AG10803 (cell line): ENCODE data around the gene PSG7.
A peak's percentile ranks its signal among the peaks of the same experiment; 100 is the strongest.
"Not testable (repeated sequence)": the region's sequence is repeated elsewhere in the genome, so short reads cannot be mapped to it uniquely, and the experiment has no call there.

Experiments
- DNase-seq: peaks from one replicate; pipeline ENCODE4 v3.0.0; 2010; ENCODE audit warnings: low read depth
- H3K4me3 ChIP-seq: 2 replicates; pipeline ENCODE4 v1.5.1; 2011; ENCODE audit warnings: mild to moderate bottlenecking, low read length, control low read depth
- CTCF ChIP-seq: conservative IDR thresholded peaks from 2 replicates; pipeline ENCODE4 v1.5.1; 2011; ENCODE audit warnings: mild to moderate bottlenecking, low read length, control low read depth, inconsistent platforms

Gene PSG7

GRCh38 chr19:42937107-42937506, at the start of gene PSG7:
Gene PSG7 (minus strand): TSS chr19:42937207. CDS start chr19:42937076, 131 bp downstream.
- H3K4me3 ChIP-seq, DNase-seq: not testable (repeated sequence)

- no peak for TF ChIP-seq CTCF
- no peak overlapping the region for H3K4me3 ChIP-seq
- peak; percentile 27 for DNase-seq
Observed at GRCh38 chr19:42985588-42985987, 48.6 kb upstream of the PSG7 start.

GRCh38 chr19:42982111-42982510, 45.1 kb upstream of the PSG7 start:
- not testable (repeated sequence) for H3K4me3 ChIP-seq, DNase-seq

GRCh38 chr19:42971451-42971850, 34.4 kb upstream of the PSG7 start:
- H3K4me3 ChIP-seq, DNase-seq: not testable (repeated sequence)

GRCh38 chr19:42965176-42965575, 28.2 kb upstream of the PSG7 start:
- no peak for TF ChIP-seq CTCF
- peak; percentile 69 for DNase-seq
- H3K4me3 ChIP-seq: no peak overlapping the region

- no peak overlapping the region for H3K4me3 ChIP-seq
- TF ChIP-seq CTCF: no peak
- no peak for DNase-seq
Observed at GRCh38 chr19:42961119-42961518, 24.1 kb upstream of the PSG7 start.

GRCh38 chr19:42952126-42952525, 15.1 kb upstream of the PSG7 start:
- H3K4me3 ChIP-seq, DNase-seq: not testable (repeated sequence)

- H3K4me3 ChIP-seq, DNase-seq: not testable (repeated sequence)
Observed at GRCh38 chr19:42951476-42951875, 14.5 kb upstream of the PSG7 start.

- H3K4me3 ChIP-seq: no peak overlapping the region
- TF ChIP-seq CTCF: peak; percentile 62
- peak; percentile 27 for DNase-seq
Observed at GRCh38 chr19:42942187-42942789, 5.3 kb upstream of the PSG7 start.

- not testable (repeated sequence) for H3K4me3 ChIP-seq, DNase-seq
Observed at GRCh38 chr19:42934726-42935125, 2.3 kb downstream of the PSG7 start.

- H3K4me3 ChIP-seq: not testable (repeated sequence)
- DNase-seq: peak; percentile 36
Observed at GRCh38 chr19:42934183-42934582, 2.8 kb downstream of the PSG7 start.

GRCh38 chr19:42933412-42933811, 3.6 kb downstream of the PSG7 start:
- DNase-seq, H3K4me3 ChIP-seq: not testable (repeated sequence)

GRCh38 chr19:42932485-42933101, 4.4 kb downstream of the PSG7 start:
- peak; percentile 98 for DNase-seq
- not testable (repeated sequence) for H3K4me3 ChIP-seq
